ENCODE data around the gene RSAD1.
A peak's percentile ranks its signal among the peaks of the same experiment; 100 is the strongest.

RSAD1 gene

DNA sequence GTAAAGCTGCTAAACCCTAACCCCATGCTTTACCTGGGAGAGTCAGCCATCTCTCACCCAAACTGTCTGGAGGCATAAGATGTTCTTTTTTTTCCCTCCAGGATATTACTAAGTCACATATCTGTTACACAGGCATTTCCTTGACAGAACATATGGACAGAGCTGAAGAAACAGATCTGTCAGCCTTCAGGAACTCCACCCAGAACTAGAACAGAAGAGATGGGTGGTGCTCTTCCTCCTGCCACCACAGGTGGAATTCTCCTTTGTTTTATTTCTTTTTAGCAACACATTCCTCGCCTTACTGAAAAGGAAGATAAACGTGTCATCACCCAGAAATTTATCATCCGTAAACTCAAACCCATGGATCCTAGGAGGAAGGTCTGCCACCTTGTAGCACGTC lies 38.4 kb downstream of the RSAD1 start:
- no peak for DNase-seq

DNA sequence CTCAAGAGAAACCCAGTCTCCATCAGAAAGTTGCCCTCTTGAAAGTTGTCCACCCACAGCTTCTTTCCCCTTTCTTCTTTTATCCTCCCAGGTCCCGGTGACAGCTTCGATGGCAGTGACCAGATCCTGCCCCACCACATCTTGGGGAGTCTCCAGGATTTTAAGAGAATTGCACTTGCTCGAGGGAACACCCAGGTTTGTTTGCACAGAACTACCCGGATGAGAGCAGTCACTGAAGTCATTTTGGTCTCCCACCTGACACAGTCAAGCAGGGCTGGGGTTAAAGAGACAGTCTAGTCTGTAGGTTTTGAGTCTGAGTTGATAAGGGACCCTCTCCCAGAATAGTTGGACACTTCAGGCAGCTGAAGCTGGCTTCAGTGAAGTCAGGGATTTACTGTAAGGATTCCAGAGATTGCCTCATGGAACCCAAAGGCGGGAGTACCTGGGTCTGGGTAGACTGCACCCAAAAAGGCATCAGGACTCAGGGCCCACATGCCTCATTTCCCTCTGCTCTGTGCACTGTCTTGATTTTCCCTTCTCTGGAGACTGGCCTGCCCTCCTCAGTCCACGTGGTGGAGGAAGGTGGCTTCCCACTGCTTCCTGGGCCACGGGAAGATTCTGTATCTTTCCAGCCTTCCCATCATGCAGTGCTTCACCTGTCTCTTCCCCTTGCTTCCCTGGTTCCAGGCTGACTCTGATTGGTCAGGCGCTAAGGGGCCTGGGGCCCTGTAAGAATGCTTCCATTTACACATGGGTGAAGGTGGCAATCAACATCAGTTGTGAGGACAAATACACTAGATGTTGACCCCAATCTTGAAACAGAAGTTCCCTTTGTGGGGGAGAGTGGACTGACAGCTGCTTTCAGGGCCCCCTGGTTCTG lies 39.1 kb downstream of the RSAD1 start:
- DNase-seq = no peak

DNA sequence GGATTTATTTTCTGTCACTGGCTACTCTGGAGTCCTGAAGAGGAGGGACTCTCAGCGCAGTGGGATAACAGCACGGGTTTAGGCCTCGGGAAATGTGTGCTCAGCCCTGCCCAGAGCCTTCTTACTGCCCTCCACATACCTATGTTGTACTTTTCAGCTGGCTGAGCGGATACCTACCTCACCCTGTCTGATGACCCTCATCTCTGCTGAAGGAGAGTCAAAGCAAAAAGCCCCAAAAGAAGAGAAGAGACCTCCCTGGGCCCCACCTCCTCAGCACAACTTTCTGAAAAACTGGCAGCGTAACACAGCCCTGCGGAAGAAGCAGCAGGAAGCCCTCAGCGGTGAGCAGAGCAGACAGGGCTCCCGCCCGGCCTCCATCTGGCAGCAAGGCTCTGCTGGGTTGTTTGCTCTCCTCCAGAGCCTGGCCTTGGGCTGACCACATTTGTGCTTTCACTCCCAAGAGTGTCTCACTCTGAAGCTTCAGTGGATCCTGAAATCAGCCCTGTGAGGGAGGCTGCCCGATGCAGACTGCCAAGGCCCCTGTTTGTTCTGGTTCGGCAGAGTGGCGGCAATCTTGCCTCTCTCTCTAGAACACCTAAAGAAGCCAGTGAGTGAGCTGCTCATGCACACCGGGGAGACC lies 39.8 kb downstream of the RSAD1 start:
- DNase-seq = no peak

DNA sequence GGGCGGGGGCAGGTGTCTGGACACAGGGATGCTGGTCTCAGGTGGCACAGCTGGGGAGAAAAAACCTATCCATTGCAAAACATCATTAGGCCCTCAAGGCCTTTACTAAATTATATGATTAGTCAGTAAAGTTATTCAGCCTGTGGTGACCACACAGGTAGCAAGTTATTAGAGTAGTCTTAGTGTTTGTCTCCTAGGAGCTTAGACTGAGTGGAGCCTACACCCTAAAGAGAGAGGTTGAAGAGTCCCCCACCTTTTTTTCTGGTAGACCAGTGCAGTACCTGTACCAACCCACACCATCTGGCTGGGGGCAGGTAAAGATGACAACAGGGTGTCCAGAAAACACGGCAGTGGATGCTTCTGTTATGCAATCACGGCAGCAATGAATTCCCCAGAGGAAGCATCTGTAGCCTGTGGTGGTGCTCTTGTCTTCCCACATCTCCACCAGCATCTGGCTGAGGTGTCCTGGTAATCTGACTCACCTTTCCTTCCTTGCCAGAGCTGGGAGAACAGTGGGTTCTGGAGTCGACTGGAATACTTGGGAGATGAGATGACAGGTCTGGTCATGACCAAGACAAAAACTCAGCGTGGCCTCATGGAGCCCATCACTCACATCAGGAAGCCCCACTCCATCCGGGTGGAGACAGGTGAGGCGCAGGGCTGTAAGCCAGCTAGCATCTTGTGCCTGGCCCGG lies 40.6 kb downstream of the RSAD1 start:
- DNase-seq = no peak

DNA sequence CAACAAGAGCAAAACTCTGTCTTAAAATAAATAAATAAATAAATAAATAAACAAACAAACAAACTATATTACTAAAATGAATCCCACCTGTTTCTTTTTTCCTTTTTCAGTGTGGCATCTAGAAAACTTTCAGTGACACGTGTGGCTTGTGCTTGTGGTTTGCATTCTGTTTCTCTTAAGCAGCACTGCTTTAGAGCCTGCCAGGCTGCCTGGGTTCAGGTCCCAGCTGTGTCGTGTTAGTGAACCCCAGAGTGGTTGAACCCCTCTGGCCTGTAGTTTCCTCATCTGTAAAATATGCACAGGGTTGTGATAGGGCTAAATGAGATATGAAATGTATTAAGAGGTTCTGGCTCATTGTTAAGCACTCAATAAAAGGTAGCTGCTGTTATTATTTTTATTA lies 41.8 kb downstream of the RSAD1 start:
- DNase-seq = no peak

DNA sequence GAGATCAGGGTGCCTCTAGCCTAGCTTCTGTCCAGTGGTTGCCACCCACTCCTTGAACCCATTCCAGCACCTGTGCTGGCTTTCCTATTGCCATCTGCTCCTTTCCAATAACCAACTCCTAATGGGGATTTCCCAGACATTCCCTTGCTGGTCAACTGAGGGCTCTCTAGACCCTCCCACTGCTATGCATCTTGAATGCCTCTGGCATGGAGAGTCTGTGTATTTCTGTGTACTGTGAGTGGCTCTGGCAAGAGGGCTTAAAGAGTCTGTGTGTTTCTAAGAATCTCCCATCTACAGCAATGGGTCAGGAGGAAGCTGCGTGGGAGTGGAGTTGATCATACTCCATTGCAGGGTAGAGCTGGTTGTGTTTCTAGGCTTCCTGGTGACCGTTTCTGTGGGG lies 42.9 kb downstream of the RSAD1 start:
- no peak for DNase-seq

DNA sequence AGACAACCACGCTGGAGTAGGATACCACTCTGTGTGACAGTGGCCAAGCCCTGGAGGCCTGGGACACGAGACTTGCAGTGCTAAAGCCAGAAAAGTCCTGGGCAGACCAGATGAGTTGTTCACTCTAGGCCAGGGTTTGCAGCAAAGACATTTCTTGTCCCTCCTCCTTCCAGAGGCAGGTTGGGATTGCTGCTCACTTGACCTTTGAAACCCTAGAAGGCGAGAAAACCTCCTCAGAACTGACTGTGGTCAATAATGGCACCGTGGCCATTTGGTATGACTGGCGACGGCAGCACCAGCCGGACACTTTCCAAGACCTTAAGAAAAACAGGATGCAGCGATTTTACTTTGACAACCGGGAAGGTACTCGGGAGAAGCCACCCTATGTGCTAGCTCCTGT lies 44.1 kb downstream of the RSAD1 start:
- DNase-seq = no peak

DNA sequence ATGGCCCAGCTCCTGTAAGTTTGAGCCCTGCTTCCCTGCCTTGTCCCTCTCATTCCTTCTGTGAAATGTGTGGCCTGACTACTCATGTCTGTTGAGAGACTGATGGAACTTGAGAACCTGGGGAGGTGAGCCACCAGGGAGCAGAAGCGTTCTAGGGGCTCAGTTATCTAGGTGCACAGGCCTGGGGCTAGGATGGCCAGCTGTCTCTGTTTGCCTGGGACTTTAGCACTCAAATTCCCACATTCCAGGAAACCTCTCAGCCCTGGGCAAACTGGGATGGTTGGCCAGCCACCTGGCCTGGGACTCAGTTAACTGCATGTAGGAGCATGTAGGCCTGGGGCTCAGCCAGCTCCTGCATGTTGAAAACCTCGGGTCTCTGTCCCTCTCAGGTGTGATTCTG lies 44.5 kb downstream of the RSAD1 start:
- no peak for DNase-seq

DNA sequence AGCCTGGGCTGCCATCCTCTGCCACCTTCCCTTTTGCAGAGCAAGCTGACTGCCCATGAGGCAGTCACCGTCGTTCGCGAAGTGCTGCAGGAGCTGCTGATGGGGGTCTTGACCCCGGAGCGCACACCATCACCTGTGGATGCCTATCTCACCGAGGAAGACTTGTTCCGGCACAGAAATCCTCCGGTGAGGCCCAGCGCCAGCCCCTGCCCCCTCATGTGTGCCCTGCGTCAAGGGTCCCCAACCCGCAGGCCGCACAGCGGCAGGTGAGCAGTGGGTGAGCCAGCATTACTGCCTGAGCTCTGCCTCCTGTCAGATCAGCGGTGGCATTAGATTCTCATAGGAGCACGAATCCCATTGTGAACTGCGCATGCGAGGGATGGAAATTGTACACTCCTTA lies 46.2 kb downstream of the RSAD1 start:
- DNase-seq = no peak

DNA sequence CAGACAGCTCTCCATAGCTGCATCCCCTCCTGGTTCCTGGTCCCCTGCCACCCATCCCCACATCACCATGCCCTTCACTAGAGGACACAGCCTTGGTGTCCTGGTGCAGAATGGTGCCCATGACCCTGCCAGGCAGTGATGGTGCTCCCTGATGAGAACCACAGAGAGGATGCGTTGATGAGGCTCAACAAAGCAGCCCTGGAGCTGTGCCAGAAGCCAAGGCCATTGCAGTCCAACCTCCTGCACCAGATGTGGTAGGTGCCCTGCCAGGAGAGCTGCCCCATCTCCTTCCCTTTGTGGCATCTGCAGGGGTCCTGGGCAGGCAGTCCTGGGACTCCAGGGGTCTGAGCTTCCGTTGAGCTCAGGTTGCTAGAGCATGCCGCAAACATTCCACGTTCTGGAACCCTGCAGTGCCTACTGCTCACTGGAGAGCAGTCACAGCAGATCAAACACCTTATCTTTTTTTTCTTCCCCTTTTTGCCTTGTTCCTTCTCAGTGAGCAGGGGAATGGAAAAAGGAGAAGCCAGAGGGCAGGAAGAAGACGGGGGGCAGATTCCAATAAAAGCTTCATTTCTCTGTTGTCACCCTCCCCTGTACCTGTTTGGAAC lies 48.6 kb downstream of the RSAD1 start:
- DNase-seq = no peak

DNA sequence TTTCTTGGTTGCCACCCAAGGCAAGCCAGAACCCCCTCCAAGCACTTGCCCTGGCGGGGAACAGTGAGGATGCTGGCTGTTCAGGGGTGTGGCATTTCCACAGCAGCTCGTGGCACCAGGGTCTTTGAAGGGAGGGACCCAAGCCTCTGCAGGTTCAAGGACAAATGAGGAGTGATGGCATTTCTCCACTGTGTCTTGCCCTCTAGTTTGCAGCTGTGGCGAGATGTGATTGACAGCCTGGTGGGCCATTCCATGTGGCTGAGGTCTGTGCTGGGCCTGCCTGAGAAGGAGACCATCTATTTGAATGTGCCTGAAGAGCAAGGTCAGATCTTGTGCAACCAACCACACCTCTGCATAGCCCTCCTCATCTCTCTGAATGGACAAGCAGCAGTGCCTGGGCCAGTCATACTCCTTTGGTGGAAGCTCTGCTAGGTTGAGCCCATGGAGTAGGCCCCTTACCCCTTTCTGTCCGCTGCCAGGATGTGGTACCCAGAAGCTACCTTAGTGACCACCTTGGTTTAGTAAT lies 49.4 kb downstream of the RSAD1 start:
- no peak for DNase-seq

DNA sequence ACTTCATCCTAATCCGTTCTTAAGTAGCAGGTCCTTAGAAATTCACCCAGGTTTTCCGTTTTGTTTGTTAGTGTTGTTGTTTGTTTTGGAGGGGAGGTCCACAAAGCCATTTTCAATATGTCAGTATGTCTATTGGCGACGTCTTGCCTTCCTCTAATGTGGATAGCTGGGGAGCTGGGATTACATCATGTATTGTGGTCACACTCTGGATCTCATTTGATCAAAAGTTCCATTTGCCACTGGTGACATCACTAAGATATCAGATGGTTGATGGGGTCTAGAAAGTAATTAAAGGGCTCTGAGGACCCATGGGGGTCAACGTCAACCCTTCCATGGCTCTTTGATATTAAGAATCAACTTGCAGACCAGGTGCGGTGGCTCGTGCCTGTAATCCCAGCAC lies 51.2 kb downstream of the RSAD1 start:
- no peak for DNase-seq

DNA sequence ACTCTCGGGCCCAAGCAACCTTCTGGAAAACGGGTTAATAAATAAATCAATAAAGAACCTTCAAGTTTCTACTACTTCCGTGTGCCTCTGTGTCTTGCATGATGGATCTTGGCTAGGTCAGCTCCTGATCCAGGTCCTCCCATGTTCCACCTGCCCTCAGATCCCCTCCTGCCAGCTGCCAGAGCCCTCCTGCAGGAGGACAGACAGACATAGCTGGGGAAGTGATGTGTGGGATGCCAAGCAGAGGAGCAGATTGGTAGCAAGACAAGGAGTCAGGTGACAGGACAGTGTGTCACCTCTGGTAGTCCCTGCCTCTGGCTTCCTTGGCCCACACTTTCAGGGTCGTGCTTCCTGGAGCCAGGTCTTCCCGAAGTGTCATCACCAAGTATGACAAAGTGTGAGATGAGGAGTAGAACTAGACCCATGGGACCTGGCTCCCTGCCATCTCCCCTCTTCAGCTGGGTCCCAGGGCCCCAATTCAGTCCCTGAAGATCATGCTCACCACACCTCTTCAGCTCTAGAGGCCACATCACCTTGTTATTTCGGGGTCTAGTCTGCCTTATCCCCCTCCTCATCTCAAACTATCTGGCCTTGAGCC lies 52.9 kb downstream of the RSAD1 start:
- no peak for DNase-seq

DNA sequence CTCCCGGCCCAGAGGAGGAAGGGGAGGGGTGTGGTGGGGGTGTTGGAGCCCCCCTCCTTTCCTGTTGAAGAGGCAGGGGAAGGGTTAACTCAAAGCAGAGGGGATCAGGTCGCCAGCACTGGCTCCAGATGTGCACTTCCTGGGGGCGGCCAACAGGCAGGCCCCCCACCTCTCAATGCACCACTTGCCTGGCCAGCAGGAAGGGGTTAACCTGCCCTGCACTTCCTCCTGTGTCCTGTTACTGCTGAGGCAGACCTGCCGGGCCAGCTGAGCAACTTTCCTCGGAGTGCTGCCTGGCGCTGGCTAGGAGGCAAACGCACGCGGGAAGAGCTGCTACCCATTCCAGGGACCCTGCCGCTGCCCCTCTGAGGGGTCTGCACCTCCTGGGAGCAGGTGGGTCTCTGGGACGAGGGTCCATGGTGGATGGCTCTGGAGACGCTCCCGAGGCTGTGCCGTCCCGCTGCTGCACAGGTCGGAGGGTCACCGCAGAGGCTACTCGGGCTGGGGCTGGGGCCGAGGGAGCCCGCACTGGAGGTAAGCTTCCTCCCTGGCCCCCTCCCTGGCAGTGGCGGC lies 53.9 kb downstream of the RSAD1 start, which contains the start of gene EPN3:
TSS of gene EPN3 (plus strand) at position 284 of the 573 bp plus-strand sequence. CDS start 3,822 bp downstream, outside the sequence.
- DNase-seq = no peak

DNA sequence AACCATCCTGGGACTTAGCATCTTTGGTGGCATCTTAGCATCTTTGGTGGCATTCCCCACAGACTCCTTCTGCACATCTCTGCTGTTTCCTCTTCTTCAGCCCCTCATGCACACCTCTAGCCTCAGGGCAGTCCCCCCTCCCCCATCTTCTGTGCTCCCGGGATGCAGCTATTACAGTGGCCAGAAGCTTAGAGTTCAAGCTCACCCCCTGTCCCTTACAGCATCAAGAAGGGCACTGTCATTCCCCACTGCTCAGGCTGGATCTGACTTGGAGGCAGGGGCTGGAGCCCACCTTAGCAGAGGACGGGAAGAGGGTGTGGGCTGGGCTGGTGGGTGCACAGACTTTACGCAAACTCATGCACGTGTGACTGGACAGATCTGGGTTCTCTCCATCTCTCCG lies 54.5 kb downstream of the RSAD1 start:
- no peak for DNase-seq

DNA sequence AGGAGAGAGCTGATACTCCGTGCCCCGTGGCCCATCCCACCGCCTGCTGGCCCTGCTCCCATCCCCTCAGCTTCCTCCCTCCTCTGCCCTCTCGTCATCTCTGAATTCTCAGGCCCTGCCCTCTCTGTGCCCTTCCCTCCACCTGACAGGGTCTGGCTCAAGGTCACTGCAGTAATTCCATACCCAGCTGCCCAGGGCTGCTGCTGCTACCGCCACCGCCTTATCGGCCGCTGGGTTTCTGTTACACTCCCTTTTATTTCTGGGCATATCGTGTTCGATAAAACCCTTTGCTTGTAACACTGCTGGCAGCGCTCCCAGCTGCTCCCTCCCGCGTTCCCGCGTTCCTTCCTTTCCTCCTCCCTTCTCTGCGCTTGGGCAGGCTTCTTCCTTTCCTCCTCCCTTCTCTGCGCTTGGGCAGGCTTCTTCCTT lies 55.1 kb downstream of the RSAD1 start:
- peak in 22 of 56 donors; percentile 9 to 73 (median 23) for DNase-seq

DNA sequence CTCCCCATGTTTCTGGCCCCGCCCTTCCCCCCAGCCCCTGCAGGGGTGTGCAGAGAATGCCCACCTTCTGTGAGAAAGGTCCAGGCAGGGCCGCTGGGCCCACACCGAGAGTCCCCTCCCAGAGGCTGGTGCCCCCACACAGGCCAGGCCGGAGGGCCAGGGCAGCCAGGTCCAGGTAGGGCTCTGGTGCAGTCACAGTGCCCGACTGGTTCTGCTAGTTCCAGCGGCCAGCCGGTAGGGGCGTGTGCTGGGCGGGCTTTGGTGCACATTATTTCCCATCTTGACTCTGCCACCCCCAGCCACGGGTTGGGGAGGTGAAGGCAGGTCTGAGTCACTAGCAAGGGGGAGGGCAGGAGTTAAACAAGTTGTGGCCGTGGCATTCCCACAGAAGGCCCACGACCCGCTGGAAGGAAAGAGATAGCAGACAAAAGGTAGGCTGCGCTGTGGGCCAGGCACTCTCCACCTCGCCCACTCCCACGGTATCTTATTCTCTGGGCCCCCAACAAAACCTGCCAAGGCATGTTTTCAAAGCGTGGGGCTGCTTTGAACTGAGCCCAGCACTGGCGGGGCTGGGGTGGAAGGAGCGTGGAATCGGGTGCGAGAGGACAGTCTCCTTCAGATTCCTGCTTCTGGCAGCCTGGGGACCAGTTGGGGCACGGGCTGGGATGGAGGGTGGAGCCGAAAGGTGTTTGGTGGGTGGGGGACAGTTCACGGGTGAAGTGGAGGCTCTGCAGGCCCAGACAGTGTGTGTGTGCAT lies 55.7 kb downstream of the RSAD1 start:
- no peak for DNase-seq

DNA sequence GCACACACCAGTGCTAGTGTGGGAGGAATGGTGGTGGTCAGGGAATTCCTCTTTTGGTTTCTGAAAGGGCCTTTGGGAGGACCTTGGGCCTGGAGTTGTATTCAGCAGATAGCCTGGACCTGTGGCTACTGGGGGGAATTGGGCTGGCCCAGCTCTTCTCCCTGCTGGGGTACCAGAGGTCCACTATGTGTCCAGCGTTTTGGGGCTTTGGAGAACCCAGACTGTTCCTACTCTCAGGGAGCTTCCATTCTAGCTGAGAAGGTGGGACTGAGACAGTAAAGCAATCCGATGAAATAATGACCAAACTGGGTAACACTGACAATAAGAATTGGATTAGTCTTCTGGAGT lies 56.3 kb downstream of the RSAD1 start:
- DNase-seq = no peak

DNA sequence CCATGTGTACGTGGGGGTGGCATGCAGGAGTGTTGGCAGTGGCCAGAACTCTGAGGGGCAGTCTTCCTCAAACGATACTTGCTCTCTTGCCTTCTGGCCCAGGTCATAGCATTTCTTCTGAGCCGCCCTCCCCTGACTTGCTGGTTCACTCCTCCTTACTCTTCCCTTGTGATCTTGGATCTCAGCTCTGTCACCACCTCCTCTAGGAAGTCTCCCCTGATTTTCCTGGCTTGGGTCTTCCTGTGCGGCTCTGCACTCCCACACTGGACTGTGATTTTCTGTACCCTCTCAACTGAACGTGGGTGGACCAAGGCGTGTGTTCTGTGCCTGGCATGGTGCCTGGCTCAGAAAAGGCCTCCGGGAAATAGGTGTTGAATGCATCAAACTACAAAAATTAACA lies 56.7 kb downstream of the RSAD1 start:
- DNase-seq = peak in 2 of 56 donors; percentile 3 to 26

All from amygdala (tissue), 56 donors.